GM12801 (cell line): ENCODE measurements around the gene HSD17B7.

Experiments used
- TF ChIP-seq, protein P1 (sequence below): IDR thresholded peaks from one replicate; pipeline ENCODE4 v1.5.1; 2011; ENCODE audit warnings: control low read depth; ENCODE audit not compliant: insufficient read length; ENCODE audit errors: extremely low read depth

HSD17B7 gene

DNA sequence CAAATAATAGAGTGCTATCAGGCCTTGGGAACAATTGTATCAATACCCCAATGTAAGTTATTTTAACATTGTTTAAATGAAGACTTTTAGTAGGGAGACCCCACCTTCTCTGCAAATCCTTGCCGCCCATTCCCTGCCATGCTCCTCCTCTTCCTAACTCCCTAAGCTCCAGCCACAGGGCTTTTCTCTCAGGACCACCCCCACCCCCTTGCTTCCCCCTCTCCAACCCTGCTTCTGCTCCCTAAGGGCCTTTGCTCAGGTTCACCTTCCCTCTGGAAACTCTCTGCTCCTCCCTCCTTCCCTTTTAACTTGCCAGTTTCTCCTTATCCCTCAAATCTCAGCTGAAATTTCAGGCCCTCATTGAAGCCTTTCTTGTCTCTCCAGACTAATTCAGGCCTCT lies 53.7 kb downstream of the HSD17B7 start:
- TF ChIP-seq, protein P1, sequence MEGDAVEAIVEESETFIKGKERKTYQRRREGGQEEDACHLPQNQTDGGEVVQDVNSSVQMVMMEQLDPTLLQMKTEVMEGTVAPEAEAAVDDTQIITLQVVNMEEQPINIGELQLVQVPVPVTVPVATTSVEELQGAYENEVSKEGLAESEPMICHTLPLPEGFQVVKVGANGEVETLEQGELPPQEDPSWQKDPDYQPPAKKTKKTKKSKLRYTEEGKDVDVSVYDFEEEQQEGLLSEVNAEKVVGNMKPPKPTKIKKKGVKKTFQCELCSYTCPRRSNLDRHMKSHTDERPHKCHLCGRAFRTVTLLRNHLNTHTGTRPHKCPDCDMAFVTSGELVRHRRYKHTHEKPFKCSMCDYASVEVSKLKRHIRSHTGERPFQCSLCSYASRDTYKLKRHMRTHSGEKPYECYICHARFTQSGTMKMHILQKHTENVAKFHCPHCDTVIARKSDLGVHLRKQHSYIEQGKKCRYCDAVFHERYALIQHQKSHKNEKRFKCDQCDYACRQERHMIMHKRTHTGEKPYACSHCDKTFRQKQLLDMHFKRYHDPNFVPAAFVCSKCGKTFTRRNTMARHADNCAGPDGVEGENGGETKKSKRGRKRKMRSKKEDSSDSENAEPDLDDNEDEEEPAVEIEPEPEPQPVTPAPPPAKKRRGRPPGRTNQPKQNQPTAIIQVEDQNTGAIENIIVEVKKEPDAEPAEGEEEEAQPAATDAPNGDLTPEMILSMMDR, result no peak

DNA sequence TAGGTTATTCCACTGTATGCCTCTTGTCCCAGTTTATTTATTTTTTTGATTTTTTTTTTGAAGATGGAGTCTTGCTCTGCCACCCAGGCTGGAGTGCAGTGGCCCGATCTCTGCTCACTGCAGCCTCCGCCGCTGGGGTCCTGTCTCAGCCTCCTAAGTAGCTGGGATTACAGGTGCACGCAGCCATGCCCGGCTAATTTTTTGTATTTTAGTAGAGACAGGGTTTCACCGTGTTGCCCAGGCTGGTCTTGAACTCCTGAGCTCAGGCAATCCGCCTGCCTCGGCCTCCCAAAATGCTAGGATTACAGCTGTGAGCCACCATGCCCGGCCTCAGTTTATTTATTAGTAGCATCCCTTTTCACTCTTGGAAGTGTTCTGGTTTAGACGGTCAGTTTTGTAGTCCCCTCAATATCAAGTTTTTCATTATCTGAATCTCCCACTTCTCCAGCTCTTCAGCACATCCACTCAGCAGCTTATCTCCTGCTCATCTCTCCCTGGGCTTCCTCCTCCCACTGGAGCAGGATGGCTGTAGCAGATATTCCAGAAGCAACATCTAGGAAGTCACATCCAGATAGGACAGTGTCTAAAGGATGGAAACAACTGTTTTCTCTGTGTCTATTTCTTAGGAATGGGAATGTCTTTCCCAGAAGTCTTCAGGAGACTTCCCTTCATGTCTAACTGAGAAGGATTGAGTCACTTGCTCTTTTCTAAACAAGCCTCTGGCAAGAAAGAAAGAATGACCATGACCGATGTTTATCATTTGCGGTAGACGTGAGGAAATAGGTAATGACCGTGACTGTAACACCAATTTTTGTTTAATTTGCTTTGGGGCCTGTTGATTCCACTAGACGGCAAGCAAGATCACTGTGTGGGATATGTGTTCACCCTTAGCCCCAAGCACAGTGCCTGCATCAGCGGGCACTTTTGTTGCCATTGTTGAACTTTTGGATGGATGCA lies 56.0 kb downstream of the HSD17B7 start:
- TF ChIP-seq, protein P1, result no peak

DNA sequence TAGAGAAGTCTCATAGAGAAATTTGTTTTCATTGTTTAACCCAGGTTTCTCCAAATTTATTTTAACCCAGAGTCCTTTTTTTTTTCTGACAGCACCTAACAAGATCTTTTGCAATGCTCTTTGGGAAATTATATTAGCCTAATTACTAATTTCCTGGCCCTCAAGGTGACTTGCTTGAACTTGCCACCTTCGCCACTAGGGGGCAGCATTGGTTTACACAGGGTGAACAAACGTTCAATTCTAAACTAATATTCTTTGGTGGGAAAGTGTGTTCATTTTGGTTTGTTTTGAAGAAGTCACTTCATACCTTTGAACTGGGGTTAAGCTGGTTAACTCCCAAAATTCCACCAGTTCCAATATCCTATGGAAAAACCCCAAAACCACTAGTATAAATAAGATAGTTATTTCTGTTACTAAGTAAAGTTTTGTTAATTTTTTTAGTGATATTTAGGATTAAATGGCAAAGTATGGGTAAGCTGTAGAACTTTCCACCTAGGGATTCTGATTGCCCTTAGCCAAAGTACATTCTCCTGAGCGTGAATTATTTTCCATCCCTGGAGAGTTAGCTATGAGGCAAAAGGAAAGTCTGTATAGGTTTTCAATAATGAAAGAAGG lies 57.4 kb downstream of the HSD17B7 start:
- TF ChIP-seq, protein P1, result peak; percentile 58

DNA sequence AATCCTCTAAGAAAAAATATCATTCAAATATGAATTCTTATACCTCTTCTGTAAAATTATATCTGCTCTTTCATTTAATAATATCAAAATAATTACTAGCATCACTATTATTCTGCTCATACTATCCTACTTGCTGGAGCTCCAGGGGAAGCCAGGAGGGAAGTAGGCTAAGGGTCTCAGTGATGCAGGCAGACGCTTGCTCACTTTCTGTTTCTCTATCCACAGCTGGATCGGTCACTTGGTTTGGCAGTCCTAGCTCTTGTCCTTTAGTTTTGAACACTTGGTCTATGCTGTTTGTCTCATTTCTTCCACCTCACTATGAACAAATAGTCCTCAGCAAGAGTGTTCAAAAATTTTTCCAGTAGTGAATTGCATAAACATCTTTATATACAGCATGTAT lies 59.2 kb downstream of the HSD17B7 start:
- TF ChIP-seq, protein P1, result no peak

DNA sequence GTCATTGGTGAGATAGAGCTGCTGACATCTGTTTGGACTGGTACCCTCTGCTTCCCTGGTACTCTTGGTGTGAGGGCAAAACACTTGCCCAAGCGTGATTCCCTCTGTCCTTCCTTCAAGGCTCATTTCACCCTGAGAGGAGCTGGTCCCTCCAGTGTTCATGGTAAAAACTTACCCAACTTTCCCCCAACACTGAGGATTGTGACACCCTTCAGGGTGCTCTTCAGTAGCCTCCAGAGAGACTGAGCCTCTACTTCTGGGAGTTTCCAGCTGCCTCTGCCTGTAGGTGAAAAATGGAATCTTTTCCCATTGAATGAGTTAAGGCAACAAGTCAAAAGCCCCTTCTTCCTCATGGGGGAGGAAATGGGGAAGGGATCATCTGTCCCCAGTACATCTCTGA lies 60.8 kb downstream of the HSD17B7 start:
- TF ChIP-seq, protein P1, result no peak

DNA sequence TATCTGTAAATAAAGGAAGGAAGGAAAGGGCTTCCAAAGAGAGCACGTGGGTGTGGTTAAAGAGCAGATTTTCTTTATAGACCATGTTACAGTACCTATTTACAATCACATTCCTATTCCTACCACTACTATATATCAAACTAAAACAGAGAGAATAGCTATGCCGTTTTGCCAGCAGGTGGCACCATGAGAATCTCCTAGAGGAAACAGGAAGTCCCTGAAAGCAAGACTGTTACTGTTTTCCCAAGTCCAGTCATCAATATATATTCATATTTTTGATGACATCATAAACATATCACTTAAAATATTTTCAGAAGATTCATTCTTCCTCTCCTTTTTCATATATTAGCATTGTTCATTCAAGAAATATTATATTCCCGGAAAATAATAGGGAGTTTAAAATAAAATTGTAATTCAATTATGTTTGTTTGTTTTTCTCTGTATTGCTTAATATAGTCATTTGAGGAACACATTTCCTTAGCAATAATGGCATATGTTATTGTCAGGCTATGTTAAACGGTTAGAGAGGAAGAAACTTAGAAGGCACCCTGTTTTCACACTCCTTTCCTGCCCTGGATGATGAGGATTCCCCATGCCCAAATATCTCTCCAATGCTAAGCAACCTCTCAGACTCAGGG lies 63.9 kb downstream of the HSD17B7 start:
- TF ChIP-seq, protein P1, result no peak

DNA sequence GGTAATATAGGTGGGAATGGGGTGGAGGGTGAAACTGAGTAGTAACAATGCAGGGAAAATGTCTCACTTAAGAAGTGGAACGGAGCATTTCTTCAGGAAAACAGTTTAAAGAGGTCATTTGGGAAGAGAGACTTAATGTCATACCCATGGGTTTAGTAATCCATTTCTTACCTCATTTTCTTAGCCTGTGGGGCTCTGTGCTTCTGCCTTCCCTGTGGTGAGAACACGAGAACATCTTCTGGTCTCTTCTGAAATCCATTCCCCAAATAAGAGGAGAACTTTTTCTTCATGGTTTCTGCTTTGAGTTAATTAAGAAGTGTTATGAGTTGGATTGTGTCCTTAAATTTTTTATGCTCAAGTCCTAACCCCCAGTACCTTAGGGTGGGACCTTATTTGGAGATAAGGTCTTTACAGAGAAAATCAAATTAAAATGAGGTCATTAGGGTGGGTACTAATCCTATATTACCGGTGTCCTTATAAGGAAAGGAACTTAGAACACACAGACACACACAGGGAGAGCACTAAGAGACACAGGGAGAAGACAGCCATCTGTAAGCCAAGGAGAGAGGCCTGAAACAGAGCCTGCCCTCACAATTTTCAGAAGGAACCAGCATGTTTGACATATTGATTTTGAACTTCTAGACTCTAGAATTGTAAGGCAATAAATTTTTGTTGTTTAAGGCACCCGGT lies 65.1 kb downstream of the HSD17B7 start:
- TF ChIP-seq, protein P1, result no peak
